SK-N-SH treated with all-trans-retinoic acid at 6 μM for 48 hours (cell line): ENCODE data around the gene USP48.

ENCODE experiments used
- ARNTL ChIP-seq: fragments of 450-650 bp; formaldehyde crosslinking; IDR thresholded peaks from 2 replicates; pipeline ENCODE4 v1.5.0; 2020; ENCODE audit warnings: low read depth, mild to moderate bottlenecking, moderate library complexity, borderline replicate concordance
- ESRRG ChIP-seq: fragments of 250-450 bp; sonication (Bioruptor Pico); IDR thresholded peaks from 2 replicates; pipeline ENCODE4 v1.6.1; 2021; ENCODE audit warnings: mild to moderate bottlenecking
- PPARA ChIP-seq: fragments of 250-450 bp; sonication (Bioruptor Pico); IDR thresholded peaks from 2 replicates; pipeline ENCODE4 v1.5.0; 2020; ENCODE audit warnings: mild to moderate bottlenecking, borderline replicate concordance
- RARB ChIP-seq: fragments of 250-450 bp; sonication (Bioruptor Pico); IDR thresholded peaks from 2 replicates; pipeline ENCODE4 v1.8.0; 2021; ENCODE audit warnings: mild to moderate bottlenecking, moderate library complexity
- TOX ChIP-seq: fragments of 250-450 bp; sonication (Bioruptor Pico); IDR thresholded peaks from 2 replicates; pipeline ENCODE4 v1.8.0; 2021; ENCODE audit warnings: mild to moderate bottlenecking, moderate library complexity, borderline replicate concordance
- TF ChIP-seq, protein P1 (sequence below): fragments of 250-450 bp; sonication (Bioruptor Pico); IDR thresholded peaks from 2 replicates; pipeline ENCODE4 v1.8.0; 2021; ENCODE audit warnings: low read depth, mild to moderate bottlenecking, moderate library complexity, borderline replicate concordance
- TF ChIP-seq, protein P2 (sequence below): fragments of 250-450 bp; sonication (Bioruptor Pico); IDR thresholded peaks from 2 replicates; pipeline ENCODE4 v1.5.1; 2021; ENCODE audit warnings: mild to moderate bottlenecking, moderate library complexity

DNA sequence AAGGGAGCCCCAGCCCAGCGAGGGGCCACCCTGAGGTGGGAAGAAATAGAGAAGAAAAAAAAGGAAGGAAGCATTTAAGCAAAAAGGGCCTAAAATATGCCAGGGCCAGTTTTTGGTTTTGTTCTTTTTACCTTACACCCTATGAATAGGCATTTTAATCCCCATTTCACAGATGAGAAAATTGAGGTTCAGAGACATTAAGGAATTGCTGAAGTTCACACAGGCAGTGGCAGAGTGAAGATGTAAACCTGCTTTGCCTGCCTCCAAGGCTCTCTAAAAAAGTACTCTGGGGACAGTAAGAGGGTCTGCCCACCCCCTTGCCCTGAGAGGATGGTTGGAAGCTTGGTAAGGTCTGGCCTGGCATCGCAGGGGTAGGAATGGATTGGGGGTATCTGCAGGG lies 133.6 kb downstream of the USP48 start:
- no peak for TF ChIP-seq ESRRG (CRISPR knock-in tag)
- no peak for TF ChIP-seq ARNTL (CRISPR knock-in tag)
- TF ChIP-seq PPARA = no peak
- TF ChIP-seq TOX = no peak
- no peak for TF ChIP-seq RARB (CRISPR knock-in tag)
- TF ChIP-seq, protein P1, sequence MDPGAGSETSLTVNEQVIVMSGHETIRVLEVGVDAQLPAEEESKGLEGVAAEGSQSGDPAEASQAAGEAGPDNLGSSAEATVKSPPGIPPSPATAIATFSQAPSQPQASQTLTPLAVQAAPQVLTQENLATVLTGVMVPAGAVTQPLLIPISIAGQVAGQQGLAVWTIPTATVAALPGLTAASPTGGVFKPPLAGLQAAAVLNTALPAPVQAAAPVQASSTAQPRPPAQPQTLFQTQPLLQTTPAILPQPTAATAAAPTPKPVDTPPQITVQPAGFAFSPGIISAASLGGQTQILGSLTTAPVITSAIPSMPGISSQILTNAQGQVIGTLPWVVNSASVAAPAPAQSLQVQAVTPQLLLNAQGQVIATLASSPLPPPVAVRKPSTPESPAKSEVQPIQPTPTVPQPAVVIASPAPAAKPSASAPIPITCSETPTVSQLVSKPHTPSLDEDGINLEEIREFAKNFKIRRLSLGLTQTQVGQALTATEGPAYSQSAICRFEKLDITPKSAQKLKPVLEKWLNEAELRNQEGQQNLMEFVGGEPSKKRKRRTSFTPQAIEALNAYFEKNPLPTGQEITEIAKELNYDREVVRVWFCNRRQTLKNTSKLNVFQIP = no peak
- TF ChIP-seq, protein P2, sequence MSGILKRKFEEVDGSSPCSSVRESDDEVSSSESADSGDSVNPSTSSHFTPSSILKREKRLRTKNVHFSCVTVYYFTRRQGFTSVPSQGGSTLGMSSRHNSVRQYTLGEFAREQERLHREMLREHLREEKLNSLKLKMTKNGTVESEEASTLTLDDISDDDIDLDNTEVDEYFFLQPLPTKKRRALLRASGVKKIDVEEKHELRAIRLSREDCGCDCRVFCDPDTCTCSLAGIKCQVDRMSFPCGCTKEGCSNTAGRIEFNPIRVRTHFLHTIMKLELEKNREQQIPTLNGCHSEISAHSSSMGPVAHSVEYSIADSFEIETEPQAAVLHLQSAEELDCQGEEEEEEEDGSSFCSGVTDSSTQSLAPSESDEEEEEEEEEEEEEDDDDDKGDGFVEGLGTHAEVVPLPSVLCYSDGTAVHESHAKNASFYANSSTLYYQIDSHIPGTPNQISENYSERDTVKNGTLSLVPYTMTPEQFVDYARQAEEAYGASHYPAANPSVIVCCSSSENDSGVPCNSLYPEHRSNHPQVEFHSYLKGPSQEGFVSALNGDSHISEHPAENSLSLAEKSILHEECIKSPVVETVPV (CRISPR knock-in tag) = no peak
